Measurements from ENCODE around the gene KCNQ1.

The KCNQ1 gene

DNA sequence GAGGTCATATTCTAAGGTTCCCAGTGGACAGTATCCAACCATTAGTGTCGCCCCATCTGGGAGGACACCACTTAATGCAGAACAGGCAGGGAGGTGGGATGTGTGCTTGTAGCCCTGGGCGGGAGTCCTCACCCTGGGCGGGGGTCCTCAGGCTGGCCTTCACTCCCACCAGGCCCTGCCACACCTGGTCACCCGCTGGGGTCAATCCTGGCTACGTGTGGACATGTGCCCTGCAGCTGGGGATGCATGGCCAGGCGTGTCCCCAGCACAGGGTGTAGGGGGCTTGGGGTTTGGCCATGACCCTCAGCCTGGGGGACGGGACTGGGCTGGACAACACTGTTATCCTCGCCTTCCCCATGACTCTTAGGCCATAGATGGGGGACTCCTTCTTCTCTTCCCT, 19.3 kb upstream of the KCNQ1 start:
- DNase-seq: no peak

DNA sequence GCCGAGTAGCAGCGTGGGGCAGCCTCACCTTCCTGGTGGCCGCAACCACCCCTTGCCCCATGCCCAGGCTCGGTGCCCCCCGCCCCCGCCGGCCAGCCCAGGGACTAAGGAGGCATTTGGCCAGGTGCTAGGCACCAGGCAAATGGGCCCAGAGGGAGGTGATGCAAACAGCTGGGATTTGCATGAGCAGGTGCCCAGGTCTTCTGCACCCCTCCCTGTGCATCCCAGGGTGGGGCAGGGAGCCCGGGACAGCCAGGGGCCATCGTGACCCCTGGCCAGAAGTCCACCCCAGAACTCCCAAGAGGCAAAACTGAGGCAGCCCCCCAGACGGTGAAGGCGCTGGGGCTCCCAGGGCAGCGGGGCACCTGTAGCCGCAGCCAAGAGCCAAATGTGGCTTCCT, 18.6 kb upstream of the KCNQ1 start:
- DNase-seq: no peak

DNA sequence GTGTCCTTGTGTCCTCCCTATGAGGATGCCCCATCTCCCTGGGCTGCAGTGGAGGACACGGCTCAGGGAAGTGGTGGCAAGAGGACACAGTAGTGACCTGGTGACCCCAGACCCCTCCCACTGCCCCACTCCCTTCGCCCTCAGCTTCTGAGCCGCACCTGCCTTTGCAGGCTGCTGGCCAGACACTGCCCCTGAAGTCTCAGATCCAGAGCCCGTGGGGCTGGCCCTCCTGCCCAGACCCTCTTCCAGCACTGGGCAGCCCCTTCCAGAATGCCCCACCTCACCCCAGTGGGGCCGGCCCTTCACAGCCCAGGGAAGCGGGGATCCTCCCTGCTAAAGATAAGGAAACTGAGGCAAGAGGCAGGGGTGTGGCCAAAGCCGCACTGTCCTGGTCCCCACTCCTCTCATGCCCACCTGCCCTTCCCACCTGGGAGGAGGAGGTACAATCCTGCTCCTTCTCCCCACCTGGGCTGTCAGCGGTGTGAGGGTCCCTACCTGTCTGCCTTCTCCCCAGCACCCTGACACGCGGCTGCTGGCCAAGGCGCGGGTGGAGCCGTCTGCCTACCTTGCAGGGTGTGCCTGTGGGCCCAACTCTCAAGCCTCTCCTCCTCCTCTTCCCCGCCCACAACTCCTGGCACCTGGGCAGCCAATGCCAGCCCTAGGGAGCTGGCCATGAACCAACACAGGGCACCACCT, 17.8 kb upstream of the KCNQ1 start:
- no peak for DNase-seq

DNA sequence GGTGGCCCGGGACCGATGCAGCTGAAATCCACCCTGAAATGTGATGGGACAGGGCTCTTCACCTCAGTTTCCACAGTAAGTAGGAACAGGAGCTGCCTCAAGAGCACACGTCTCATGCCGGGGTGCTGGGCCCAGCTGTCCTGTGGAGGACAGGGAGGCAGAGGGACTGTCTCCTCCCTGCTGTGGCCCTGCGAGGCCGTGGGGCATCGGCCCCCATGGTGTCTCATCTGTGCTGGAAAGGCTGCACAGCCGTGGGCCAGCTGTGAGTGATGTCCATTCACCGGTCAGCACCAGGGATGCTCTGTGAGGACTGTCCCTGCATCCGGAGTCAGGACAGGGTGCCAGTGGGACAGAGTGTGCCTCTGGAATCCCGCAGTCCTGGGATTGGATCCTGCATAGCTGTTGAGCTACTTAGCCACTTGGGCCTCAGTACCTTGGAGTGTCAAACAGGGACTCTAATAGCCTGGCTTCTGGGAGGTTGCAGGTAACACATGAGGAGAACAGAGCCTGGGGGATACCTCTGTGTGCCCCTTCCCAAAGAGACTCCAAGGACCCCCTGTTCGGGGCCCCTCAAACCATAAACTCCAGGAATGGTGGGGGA, 17.0 kb upstream of the KCNQ1 start:
- DNase-seq: no peak

DNA sequence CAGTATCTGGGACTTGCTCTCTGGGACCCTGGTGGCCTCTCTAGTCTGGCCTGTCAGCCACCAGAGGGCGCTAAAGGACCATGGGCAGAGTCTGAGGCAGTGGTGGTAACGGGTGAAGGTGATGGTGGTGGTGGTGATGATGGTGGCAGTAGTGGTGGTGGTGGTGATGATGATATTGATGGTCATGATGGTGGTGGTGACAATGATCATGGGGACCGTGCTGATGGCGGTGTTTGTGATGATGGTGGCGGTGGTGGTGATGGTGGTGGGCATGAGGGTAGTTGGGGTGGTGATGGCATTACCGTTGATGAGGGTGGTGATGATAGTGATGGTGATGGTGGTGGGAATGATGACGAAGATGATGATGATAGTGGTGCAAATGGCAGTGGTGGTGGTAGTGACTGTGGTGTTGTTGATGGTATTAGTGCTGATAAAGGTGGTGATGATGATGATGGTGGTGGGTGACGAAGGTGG, 16.4 kb upstream of the KCNQ1 start:
- DNase-seq: peak; percentile 87

DNA sequence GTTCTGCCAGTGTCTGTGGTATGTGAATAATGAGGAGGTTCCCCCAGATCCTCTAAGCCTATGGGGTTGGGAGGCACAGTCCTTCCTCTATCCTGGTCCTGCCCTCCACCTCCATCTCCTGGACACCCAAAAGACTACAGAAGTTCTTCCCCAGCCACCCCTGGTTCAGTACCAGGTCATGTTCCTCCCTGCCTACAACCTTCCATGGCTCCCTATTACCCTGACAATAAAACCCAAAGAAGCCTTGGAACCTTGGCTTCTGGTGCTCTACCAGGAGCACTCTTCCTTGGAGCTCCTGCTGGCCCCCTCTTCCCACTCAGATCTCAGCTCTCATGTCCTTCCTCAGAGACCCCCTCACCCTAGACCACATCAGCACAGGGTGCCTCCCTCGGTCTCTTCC, 13.4 kb upstream of the KCNQ1 start:
- DNase-seq: no peak

DNA sequence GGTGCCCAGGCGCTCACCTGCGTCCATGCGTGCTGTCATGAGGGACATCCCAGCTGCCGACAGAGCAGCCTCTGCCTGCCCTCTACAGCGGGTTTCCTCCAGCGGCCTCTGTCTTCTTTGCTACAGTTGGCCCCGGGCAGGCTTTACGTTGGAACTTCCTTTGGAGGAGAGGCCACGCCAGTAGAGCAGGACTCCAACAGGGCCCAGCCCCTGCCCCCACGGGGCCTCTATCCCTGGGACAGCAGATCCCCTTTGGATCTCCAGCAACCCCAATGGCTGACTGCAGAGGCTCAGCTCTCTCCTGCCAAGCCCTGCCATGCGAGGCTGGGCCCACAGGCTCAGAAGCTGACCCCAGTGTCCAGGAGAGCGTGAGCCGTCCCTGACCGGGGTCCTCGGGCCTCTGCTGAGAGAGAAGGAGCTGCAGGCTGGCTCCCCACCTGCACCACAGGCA, 12.6 kb upstream of the KCNQ1 start:
- DNase-seq: no peak

DNA sequence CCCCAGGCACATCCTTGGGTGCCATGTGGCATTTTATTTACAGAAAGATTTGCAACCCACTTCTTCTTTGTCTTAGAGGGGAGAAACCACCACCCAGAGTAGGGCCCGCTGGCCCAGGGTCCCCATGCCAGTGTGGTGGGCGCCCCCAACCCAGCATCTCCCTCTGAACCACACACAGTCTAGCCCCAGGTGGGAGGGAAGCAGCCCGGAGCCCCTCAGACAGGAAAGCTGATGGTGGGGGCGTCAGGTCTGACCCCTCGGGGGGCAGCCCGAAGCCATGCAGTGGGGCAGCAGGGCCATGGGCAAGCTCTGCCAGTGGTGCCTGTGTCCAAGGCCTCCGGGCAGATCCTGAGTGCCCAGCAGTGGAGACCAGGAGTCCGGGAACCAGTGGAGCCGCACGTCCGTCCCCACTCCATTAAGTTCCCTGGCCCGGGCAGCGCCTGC, 12.2 kb upstream of the KCNQ1 start:
- DNase-seq: no peak

DNA sequence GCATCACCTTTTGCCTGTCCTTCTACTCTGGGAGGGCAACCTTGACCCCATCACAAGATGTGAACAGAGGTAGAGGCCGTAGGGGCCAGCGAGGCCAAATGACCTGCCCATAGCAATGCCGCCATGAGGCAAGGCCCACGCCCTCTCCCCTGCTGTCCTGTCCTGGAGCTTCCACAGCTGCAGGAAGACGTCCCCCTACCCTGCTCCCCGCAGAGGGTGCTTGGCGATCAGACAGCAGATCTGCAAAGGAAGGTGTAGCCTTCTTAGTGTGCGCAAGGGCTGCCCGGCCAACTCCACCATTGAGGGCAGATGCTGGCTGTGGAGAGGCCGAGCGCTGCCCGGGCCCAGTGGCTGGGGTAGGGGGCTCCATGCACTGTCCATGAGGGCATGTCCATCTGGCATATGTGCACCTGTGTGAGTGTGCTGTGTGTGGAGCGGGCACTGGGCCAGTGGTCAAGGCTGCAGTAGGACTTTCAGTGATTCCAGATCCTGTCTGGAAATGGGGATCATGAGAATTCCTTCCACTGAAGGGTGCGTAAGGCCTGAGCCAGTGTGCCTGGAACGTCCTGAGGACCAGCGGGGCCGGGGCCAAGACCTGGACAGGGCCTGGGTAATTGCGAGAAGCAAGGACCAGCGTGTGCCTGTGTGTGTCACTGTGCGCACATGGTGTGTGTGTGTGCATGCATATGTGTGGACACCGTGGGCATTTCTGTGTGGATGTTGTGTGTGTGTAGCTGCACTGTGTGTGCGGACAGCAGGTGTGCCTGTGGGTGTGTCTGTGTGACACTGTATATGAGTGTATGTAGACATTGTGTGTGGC, 11.5 kb upstream of the KCNQ1 start:
- no peak for DNase-seq

DNA sequence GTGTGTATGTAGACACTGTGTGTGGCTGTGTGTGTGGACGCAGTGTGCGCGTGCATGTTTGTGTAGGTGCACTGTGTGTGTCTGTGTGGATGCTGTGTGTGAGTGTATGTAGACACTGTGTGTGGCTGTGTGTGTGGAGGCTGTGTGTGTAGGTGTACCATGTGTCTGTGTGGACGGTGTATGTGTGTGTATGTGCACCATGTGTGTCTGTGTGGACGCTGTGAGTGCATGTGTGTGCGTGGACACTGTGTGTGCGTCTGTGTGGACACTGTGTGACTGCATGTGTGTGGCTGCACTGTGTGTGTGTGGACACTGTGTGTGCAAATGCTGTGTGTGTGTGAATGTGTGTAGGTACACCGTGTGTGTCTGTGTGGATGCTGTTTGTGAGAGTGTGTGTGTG, 10.8 kb upstream of the KCNQ1 start:
- no peak for DNase-seq

DNA sequence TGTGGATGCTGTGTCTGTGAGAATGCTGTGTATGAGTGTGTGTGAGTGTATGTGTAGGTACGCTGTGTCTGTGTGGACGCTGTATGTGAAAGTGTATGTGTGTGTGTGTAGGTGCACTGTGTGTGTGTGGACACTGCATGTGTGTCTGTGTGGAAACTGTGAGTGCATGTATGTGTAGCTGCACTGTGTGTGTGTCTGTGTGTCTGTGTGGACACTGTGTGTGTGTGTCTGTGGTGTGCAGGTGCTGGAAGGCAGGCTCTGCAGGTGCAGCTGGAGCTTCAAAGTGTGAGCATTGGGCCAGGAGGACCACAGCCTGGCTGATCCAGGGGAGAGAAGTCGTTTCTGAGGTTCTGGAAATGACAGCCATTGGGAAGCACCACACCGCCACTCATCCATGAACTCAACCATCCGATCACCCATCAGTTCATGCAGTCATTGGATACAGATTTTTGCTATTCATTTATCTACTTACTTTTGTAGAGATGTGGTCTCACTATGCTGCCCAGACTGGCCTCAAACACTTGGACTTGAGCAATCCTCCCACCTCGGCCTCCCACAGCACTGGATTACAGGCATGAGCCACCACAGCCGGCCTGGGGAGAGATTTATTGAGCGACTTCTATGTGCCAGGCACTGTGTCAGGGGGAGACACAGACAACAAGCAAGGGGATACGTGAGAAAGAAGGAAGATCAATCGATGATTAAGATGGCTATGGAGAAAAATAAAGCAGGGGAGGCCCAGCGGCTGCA, 10.1 kb upstream of the KCNQ1 start:
- DNase-seq: no peak

DNA sequence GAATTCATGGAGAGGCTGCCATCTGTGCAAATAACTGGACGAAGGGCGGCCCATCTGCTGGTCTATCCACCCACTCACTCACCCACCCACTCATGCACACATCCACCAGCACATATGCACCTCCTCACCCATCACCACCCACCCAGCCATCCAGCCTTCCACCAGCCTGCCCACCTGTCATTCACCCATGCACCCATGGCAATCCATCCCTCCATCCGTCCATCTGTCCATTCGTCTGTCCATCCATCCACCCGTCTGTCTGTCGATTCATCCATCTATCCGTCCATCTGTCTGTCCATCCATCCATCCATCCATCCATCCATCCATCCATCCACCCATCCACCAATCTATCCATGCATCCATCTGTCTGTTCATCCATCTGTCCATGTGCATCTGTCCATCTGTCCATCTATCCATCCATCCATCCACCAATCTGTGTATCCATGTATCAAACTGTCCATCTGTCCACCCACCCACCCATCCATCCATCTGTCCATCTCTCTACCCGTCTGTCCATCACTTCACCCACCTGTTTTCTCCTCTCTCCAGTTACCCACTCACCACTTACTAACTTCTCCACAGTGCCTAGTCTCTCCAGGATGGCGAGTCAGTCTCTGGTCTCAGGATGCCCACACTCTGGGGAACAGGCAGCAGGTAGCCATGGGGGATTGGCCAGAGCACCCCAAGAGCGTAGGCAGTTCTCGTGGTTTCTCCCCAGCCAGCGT, 9.4 kb upstream of the KCNQ1 start:
- no peak for DNase-seq

DNA sequence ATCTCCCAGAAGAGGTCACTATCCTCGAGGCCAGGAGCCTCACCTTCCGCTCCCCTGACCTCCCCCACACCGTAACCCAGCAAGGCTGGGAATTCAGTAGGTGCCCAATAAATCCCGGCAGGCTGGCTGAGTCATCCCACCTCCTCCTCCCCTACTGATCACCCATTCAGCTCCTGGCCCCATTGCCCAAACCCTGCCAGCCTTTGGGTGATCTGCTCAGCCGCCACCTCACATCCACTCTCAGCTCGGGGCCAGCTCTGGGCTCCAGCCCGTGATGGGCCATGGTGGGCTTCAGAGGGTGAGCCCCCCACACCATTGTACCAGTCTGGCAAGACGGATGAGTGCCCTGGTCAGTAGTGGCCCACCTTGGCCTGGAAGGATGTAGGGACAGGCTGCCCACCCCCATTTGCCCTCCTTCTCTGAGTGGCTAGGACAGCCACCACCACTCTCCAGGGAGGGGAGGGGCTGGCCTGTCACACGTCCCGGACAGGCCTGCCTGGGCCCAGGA, 8.7 kb upstream of the KCNQ1 start:
- no peak for DNase-seq

DNA sequence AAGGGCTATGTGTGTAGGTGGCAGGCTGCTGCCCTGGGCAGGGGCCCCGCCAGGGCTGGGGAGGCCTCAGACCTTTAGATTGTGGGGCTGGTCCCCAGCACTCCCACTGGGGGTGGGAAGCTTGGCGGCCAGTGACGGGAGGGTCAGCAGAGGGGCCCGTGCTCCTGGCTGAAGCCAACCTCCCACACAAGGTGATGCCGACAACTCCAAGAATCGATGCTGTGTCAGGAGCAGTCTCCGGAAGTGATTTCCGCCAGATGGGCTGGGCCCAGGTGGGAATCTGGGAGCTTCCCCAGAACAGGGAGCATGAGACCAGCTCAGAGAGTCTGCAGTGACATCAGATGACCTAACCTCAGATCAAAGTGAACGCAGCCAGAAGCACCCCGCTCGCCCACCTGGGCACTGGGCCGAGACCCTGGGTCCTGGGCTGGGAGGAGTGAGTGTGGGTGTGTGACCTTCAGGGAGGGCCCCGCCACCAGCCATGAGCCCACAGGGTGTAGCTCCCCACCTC, 8.2 kb upstream of the KCNQ1 start:
- no peak for DNase-seq

DNA sequence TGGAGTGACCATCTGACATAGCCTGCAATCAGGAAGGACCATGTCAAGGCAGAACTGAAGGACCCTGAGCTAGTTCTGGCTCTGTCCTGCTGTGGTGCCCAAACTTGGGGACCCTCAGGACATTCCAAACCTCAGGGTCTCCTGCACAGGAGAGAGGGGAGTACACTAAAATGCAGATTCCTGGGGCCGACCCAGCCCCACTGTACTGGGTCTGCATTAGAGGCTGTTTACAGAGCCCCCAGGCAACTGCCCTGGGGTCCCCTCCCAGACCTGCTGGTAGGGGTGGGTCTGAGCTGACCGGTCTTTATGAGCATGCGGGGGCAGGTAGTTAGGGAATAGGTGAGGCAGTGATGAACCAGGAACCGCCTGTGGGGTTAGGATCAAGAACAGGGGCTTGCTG, 7.3 kb upstream of the KCNQ1 start:
- DNase-seq: no peak

DNA sequence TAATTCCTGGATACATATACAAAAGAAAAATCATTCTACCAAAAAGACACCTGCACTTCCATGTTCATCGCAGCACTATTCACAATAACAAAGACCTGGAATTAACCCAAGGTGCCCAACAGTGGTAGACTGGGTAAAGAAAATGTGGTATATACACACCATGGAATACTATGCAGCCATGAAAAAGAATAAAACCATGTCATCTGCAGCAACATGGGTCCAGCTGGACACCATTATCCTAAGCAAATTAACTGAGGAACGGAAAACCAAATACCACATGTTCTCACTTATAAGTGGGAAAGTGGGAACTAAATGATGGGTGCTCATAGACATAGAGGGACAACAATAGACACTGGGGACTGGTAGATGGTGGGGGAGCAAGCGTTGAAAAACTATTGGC, 5.0 kb upstream of the KCNQ1 start:
- DNase-seq: no peak

DNA sequence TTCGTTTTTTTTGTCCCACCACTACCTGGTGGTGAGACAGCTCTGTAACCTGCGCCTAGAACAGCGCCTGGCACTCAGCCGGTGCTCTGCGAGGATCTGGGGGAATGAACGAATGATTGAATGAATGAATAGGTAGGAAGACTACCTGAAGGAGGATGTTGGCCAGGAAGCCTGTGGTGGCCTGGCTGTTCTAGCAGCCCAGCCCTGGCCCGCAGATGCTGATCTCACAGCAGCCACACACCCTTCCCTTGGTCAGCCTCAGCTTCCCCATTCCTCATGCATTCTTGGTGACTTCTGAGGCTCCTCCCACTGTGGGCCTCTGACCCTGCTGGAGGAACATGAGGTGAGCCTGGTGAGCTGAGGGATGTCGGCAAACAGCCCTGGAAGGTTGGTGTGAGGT, 4.2 kb upstream of the KCNQ1 start:
- DNase-seq: no peak

DNA sequence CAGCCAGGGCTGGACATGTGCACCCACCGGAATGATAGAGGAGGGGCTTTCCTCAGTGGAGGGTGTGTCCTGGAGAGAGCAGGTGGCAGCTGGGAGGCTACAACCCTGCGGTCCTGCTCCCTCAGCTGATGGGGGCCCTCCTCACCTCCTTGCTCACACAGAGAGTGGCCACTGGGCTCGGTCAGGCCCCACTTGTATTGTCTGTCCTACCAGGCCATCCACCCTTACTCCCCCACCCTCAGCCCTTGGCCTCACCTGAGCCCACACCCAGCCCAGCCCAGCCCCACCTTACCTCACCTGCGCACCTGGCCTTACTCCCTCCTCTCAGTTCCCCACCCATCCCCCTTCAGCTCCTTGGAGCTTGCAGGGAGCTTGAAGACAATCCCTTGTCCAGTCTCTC, 3.6 kb upstream of the KCNQ1 start:
- no peak for DNase-seq

DNA sequence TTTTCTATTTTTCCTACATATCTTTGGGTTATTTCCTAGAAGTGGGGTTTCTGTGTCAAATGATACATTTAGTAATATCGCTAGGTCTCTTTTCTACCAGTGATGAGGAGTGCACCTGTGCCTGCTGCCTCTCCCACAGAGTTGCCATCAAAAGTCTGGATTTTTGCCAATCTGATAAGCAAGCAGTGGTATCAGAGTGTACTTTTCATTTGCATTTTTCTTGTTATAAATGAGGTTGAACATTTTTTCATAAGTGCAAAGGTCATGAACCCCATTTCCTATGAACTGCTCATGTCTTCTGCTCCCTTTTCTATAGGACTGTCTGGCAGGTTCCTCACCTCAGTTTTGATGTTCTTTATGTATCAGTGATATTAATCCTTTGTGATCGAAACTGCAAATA, 2.2 kb upstream of the KCNQ1 start:
- no peak for DNase-seq

DNA sequence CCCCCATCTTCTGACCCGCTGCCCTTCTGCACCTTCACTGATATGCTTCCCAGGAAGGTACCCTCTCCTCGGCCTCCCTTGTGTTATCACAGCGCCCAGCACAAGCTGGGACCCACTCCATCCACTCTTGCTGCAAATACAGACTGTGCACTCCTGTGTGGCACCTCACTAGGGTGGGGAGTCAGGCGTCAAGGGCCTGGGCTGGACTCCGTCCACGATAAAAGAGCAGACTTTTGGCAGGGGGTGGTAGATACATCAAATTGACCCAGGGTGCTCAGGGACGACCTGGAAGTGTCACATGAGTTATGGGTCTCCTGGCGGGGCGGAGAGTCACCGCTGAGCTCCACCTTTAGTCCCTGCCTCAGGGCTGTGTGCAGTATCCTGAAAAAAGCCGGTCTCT, 1.4 kb upstream of the KCNQ1 start:
- no peak for DNase-seq

DNA sequence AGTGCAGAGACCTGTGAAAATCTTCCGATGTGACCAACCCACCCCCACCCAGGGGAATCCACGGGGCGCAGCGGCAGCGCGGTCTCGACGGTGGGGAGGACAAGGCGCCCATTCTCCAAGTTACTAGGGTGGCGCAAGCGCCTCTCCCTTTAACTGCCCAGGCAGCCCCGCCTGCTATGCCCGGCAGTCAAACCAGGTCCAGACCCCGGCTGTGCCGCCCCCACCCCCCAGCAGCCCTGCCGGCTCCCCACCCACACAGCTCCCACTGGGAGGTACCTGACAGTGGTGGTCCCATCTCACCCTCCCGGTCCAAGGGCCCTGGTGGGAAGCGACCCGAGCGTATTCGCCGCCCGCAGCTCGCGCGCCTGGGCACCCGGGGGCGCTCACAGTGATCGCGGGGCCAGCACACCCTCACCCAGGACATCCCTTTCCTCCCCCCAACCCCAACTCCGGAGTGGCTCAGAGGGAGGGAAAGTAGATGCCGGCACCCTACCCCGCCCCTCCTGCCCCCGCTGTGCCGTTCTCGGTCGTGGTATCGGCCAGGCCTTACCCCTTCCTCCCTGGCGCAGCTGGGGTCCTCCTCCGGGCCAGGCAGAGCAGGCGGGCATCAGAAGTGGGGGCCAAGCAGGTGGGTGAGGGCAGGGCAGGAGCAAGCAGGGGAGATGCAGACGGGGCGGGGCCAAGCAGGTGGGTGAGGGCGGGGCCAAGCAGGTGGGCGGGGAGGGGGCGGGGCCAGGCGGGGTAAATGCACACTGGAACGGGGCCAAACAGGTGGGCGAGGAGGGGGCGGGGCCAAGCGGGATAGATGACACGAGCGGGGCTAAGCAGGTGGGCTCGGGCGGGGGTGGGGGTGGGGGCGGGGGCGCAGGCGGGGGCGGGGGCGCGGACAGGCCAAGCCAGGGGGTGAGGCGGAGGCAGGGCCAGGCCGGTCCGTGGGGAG, 657 bp upstream of the KCNQ1 start, which contains the start of gene TRPM5:
TRPM5 (minus strand) TSS at position 634 of the 940 bp plus-strand sequence. CDS start 21,478 bp downstream, outside the sequence.
- DNase-seq: peak; percentile 80

Data from effector CD8-positive, alpha-beta T cell (primary cell).